ENCODE data around the gene RNF227.
A peak's percentile ranks its signal among the peaks of the same experiment; 100 is the strongest.

The RNF227 gene

GRCh38 chr17:7951143-7951792 is 35.2 kb upstream of the RNF227 start:
- H3K27me3 Mint-ChIP-seq (ENCODE audit: low read depth, poor library complexity): peaks cover 3% of the 10 kb centered on the region
- TF ChIP-seq, protein P1, sequence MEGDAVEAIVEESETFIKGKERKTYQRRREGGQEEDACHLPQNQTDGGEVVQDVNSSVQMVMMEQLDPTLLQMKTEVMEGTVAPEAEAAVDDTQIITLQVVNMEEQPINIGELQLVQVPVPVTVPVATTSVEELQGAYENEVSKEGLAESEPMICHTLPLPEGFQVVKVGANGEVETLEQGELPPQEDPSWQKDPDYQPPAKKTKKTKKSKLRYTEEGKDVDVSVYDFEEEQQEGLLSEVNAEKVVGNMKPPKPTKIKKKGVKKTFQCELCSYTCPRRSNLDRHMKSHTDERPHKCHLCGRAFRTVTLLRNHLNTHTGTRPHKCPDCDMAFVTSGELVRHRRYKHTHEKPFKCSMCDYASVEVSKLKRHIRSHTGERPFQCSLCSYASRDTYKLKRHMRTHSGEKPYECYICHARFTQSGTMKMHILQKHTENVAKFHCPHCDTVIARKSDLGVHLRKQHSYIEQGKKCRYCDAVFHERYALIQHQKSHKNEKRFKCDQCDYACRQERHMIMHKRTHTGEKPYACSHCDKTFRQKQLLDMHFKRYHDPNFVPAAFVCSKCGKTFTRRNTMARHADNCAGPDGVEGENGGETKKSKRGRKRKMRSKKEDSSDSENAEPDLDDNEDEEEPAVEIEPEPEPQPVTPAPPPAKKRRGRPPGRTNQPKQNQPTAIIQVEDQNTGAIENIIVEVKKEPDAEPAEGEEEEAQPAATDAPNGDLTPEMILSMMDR (IDR thresholded peaks at IDR 0.05): no peak
- H3K9me3 Mint-ChIP-seq: no peaks in the 10 kb centered on the region
- peaks cover 38% of the 10 kb centered on the region for H3K36me3 Mint-ChIP-seq (ENCODE audit: low read depth)
- H3K4me3 Mint-ChIP-seq: no peak overlapping the region
- H3K4me1 Mint-ChIP-seq: no peaks in the 10 kb centered on the region
- DNase-seq: no peak
- H3K27ac Mint-ChIP-seq: peak overlapping the region; percentile 57

- no peak overlapping the region for H3K27ac Mint-ChIP-seq
- H3K4me3 Mint-ChIP-seq: no peak overlapping the region
- H3K36me3 Mint-ChIP-seq (ENCODE audit: low read depth): peaks cover 44% of the 10 kb centered on the region
- DNase-seq: no peak
- H3K27me3 Mint-ChIP-seq (ENCODE audit: low read depth, poor library complexity): peaks cover 3% of the 10 kb centered on the region
- no peaks in the 10 kb centered on the region for H3K4me1 Mint-ChIP-seq
- no peaks in the 10 kb centered on the region for H3K9me3 Mint-ChIP-seq
- TF ChIP-seq, protein P1 (IDR thresholded peaks at IDR 0.05): no peak
These were observed 34.5 kb upstream of the RNF227 start for GRCh38 chr17:7950578-7950977.

GRCh38 chr17:7947651-7948050 is 31.6 kb upstream of the RNF227 start:
- TF ChIP-seq, protein P1 (IDR thresholded peaks at IDR 0.05): no peak
- Mint-ChIP-seq H3K4me3 (no peak overlapping the region), H3K36me3 (ENCODE audit: low read depth) (peaks cover 62% of the 10 kb centered on the region), H3K27ac (peak overlapping the region; percentile 55), H3K27me3 (ENCODE audit: low read depth, poor library complexity) (peaks cover 3% of the 10 kb centered on the region), H3K4me1 (no peaks in the 10 kb centered on the region), H3K9me3 (no peaks in the 10 kb centered on the region)
- no peak for DNase-seq

- Mint-ChIP-seq H3K27ac (no peak overlapping the region), H3K9me3 (no peaks in the 10 kb centered on the region), H3K4me1 (no peaks in the 10 kb centered on the region), H3K36me3 (ENCODE audit: low read depth) (peaks cover 65% of the 10 kb centered on the region), H3K4me3 (no peak overlapping the region), H3K27me3 (ENCODE audit: low read depth, poor library complexity) (no peaks in the 10 kb centered on the region)
- TF ChIP-seq, protein P1 (IDR thresholded peaks at IDR 0.05): no peak
- DNase-seq: no peak
These were observed 30.4 kb upstream of the RNF227 start for GRCh38 chr17:7946441-7946840.

DNA sequence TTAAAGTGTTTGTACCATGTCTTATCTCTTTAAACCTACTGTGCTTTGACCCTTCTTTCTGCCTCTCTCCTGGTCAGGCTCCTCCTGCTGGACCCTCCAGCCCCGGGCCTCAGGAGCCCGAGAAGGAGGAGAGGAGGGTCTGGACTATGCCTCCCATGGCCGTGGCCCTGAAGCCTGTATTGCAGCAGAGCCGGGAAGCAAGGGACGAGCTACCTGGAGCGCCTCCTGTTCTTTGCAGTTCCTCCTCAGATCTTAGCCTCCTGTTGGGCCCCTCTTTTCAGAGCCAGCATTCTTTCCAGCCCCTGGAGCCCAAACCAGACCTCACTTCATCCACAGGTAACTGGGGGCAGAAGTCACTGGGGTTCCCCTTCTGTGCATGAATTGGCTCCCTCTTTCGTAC is 29.6 kb upstream of the RNF227 start:
- Mint-ChIP-seq H3K9me3 (no peaks in the 10 kb centered on the region), H3K4me1 (no peaks in the 10 kb centered on the region), H3K36me3 (ENCODE audit: low read depth) (peaks cover 73% of the 10 kb centered on the region), H3K27ac (no peak overlapping the region), H3K4me3 (no peak overlapping the region), H3K27me3 (ENCODE audit: low read depth, poor library complexity) (no peaks in the 10 kb centered on the region)
- TF ChIP-seq, protein P1 (IDR thresholded peaks at IDR 0.05): no peak
- no peak for DNase-seq

DNA sequence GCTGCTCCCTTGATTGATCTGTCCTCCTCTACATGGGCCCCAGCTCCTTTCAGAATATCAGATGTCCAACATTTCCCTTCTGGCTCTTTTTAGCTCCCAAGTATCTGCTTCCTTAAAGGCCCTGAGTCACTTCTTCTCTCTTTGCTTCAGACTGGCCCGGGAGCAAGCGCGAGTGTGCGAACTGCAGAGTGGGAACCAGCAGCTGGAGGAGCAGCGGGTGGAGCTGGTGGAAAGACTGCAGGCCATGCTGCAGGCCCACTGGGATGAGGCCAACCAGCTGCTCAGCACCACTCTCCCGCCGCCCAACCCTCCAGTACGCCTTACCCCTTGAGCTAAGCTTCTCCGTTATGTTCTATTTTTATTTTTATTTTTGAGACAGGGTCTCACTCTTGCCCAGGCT is 28.2 kb upstream of the RNF227 start:
- H3K9me3 Mint-ChIP-seq: no peaks in the 10 kb centered on the region
- peaks cover 74% of the 10 kb centered on the region for H3K36me3 Mint-ChIP-seq (ENCODE audit: low read depth)
- TF ChIP-seq, protein P1 (IDR thresholded peaks at IDR 0.05): no peak
- no peak overlapping the region for H3K4me3 Mint-ChIP-seq
- DNase-seq: no peak
- H3K4me1 Mint-ChIP-seq: no peaks in the 10 kb centered on the region
- peaks cover 2% of the 10 kb centered on the region for H3K27me3 Mint-ChIP-seq (ENCODE audit: low read depth, poor library complexity)
- H3K27ac Mint-ChIP-seq: no peak overlapping the region
